ENCODE results near the gene ARHGEF7.

ARHGEF7 gene

GRCh38 chr13:111228262-111229144, 113.4 kb downstream of the ARHGEF7 start:
- DNase-seq, result no peak

GRCh38 chr13:111230385-111230930, 115.3 kb downstream of the ARHGEF7 start:
- no peak for DNase-seq

- no peak for DNase-seq
Measured at GRCh38 chr13:111232191-111232590, 117.1 kb downstream of the ARHGEF7 start.

GRCh38 chr13:111233080-111233479, 118.0 kb downstream of the ARHGEF7 start:
- DNase-seq, result no peak

- no peak for DNase-seq
Measured at GRCh38 chr13:111239764-111240670, 124.9 kb downstream of the ARHGEF7 start.

- no peak for DNase-seq
Measured at GRCh38 chr13:111241006-111241755, 126.1 kb downstream of the ARHGEF7 start.

GRCh38 chr13:111241862-111242261, 126.8 kb downstream of the ARHGEF7 start:
- no peak for DNase-seq

- no peak for DNase-seq
Measured at GRCh38 chr13:111242585-111242984, 127.5 kb downstream of the ARHGEF7 start.

GRCh38 chr13:111243981-111244380, 128.9 kb downstream of the ARHGEF7 start:
- no peak for DNase-seq

- no peak for DNase-seq
Measured at GRCh38 chr13:111245576-111246384, 130.7 kb downstream of the ARHGEF7 start.

- DNase-seq, result no peak
Measured at GRCh38 chr13:111247552-111247951, 132.4 kb downstream of the ARHGEF7 start.

GRCh38 chr13:111248822-111249221, 133.7 kb downstream of the ARHGEF7 start:
- DNase-seq, result no peak

GRCh38 chr13:111249637-111250360, 134.7 kb downstream of the ARHGEF7 start:
- DNase-seq, result no peak

- no peak for DNase-seq
Measured at GRCh38 chr13:111251646-111252445, 136.7 kb downstream of the ARHGEF7 start.

- DNase-seq, result no peak
Measured at GRCh38 chr13:111252446-111253364, 137.6 kb downstream of the ARHGEF7 start.

GRCh38 chr13:111253365-111253872, 138.3 kb downstream of the ARHGEF7 start:
- DNase-seq, result no peak

- no peak for DNase-seq
Measured at GRCh38 chr13:111255228-111255790, 140.2 kb downstream of the ARHGEF7 start.

GRCh38 chr13:111256458-111256857, 141.3 kb downstream of the ARHGEF7 start:
- no peak for DNase-seq
